Right renal pelvis (tissue), 4 donors: ENCODE measurements around the gene TCEANC. TPM values are rescaled to one million over a fixed set of nuclear protein-coding genes. Genes with fewer than 3 reads are reported as not detected.

Experiments used
- DNase-seq, 4 donors: peaks; one replicate each; pipeline ENCODE4 v3.0.0-alpha.2; 2013; ENCODE audit warnings: low read depth in 4 of 4, low spot score in 3 of 4, missing footprints in 1 of 4
- polyA plus RNA-seq, 4 donors: library from polyadenylated mRNA; unstranded; fragments of 120-200 nt; gene quantifications; one replicate each; pipeline ENCODE4 v1.2.1, GENCODE V29; 2013; ENCODE audit not compliant: insufficient read length in 4 of 4

The TCEANC gene
- polyA plus RNA-seq, 4 donors: 5.5 to 6.7 (median 6.2) TPM

DNA sequence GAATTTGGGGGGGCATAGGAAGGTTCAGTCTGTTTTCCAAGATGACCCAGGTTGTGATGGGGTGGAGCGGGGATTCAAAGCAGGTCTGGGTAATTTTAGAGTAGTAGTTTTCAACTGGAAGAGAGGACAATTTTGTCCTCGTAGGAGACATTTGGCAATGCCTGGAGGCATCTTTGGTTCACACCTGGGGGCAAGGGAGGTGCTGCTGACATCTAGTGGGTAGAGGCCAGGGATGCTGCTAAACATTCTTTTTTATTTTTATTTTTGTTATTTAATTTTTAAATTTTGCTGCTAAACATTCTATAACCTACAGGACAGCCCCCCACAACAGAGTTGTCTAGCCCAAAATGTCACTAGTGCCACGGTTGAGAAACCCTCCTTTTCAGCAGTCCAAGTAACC is 37.9 kb downstream of the TCEANC start:
- DNase-seq: no peak

DNA sequence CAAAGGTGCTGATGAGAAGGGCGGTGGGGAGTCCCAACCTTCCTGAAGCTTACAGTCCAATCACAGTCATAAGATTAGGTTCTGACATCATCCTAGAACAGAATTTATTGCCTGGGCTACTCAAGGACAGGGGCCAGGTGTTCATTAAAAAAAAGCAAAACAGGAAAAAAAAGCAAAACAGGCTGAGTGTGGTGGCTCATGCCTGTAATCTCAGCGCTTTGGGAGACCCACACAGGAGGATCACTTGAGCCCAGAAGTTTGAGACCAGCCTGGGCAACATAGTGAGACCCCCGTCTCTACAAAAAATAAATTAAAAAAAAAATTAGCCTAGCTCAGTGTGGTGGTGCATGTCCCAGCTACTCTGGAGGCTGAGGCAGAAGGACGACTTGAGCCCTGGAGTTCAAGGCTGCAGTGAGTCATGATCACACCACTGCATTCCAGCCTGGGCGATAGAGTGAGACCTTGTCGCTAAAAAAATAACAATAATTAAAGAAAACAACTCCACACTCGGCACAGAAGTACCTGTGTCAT is 39.0 kb downstream of the TCEANC start:
- DNase-seq: no peak

DNA sequence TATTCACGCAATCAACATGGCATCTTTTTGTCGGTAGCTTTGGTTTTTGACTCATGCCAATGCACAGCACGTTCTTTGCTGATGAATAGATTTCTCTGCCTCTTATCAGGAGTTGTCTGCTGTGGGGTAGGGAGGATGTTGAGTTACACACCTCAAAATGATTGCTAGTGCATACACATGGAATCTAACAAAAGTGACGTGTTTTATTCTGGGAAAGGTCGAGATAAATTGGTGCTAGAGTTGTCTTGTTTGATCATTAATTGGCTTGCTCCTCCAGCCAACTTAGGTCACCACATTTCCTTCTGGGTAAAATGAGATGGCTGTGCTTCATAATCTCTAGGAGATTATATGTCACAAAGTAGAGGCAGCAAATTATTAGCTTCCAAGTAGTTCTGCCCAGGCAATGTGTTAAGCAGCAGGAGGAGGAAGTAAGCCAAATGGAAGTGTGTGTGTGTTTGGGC is 39.9 kb downstream of the TCEANC start:
- no peak for DNase-seq

DNA sequence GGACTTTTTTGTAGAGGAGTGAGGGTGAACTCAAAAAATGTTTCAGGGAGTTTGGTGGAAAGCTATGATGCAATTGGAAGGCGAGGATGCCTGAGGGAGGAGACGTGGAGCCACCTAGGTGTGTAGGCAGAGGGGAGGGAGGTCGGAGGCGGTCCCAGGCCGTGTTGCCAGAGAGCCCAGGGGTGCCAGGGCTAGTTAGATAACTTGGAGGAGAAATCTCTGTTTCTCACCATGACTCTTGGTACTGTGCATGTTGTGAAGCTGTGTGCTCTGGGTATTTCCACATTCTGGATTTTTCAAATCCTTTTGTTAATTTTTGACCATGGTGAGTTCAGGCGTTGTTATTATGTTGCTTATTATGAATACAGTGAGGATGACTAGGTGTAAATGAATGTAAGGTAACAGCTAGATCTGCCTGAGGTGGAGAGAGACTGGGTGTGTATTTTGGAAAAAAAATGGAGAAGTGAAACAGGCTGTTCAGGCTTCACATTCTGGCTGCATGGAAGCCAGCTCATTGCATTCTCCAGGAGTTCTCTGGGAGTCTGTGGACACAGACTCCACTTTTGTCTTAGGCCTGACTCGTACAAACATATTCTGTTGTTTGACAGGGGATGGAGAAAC is 40.5 kb downstream of the TCEANC start:
- DNase-seq: no peak

DNA sequence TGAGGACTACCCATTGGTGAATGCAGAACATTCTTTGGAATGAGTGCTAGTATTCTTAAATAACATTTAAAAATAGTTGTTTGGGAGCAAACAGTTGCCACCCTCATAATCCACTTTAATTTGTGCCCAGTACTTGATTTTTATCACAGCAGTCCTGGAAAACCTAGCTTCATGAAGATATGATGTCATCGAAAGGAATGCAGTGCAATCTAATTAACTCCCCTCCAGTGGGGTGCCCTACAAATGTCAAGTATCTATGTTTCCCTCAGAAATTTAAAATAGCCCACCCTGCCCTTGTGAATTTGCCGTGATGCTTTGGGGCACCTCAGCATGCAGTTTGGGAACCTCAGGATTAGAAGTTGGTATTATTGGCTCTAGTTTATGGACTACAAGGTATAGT is 41.4 kb downstream of the TCEANC start:
- no peak for DNase-seq

DNA sequence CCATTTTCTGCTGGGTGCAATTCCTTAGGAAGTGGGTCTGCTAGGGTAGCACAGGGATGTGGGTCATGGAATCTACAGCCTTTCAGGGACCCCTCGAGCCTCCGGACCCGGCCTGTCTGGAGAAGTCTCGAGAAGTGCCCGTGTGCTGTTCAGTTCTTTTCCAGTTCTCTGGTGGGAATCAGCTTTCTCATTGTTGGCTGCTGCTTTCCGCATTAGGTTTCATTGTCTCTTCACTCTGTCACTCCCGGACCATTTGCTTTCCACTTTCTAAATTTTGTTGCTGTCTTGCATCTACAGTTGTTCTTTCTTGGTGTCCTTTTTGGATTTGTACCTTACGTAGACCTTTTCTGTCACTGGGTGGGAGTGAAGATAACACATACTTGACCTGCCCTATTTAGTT is 42.0 kb downstream of the TCEANC start:
- DNase-seq: no peak

DNA sequence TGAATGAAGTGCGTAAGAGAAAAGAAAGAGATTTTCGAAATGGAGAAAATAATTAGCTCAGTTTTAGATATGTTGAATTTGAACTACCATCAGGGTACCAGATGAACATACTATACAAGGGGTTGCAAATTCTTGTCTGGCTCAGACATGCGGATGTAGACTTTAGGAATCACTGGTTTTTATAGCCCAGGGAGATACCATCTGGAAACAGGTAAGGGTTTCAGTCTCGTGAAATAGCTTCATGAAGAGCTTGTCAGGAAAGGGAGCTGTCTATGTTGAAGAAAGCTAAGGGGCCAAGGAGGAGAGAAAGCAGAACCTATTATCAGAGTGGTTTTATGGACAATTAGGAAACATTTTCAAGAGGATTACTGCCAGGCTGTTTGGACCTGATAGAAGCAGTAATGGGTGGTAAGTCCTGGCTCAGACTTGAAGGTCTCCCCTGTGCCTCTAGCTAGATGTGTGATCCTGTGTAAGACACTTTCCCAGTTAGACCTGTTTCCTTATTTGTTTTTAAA is 42.7 kb downstream of the TCEANC start:
- no peak for DNase-seq

DNA sequence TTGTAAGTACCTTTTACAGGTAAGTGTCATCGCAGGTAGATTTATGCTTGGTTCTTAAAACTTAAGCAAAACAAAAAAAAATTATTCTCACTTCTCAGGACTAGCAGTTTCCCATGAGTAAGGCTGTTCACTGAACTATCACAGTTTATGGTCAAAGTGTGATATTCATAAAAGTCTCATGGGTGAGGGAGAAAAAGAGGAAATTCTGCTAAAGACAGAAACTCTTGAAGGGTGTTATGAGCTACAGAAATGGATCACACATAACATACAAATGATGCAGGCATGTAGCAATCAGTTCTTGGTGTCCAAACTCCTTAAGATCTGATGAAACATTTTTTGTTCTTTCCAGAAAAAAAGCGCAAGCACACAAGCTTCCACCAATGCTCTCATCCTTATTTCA is 44.5 kb downstream of the TCEANC start:
- DNase-seq: no peak

DNA sequence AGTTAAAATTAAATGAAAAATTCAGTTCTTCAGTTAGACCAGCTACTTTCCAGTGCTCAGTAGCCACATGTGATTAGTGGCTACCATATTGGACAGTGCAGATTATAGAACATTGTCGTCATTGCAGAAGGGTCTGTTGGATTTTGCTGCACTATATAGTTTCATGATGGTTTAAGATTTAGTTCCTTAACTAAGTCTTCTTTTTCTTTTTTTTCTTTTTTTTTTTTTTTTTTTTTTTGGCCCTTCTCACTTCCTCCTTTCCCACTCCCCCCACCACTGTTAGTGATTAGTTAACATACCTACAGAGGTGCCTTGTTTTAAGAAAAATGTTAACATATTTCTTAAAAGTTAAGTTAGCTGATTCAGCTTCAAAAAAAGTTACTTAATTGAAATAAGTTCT is 45.0 kb downstream of the TCEANC start:
- no peak for DNase-seq

DNA sequence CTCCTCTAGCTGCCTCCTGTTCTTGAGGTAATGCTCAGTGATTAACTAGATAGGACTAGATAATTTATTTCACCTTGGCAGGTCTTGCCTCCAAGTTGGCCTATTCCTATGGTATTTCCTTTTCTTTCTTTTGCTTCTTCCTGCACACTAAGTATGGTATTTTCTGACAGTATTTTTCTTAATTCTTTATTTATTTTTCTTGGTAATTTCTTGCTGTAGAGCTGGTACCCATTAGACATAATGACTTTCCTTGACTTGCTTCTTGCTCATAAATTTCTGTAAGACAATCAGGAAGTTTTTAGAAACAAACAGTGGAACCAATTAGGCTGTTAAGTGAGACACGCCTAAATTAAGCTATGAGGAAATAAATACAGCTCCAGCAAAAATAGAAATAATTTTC is 45.5 kb downstream of the TCEANC start:
- DNase-seq: no peak

DNA sequence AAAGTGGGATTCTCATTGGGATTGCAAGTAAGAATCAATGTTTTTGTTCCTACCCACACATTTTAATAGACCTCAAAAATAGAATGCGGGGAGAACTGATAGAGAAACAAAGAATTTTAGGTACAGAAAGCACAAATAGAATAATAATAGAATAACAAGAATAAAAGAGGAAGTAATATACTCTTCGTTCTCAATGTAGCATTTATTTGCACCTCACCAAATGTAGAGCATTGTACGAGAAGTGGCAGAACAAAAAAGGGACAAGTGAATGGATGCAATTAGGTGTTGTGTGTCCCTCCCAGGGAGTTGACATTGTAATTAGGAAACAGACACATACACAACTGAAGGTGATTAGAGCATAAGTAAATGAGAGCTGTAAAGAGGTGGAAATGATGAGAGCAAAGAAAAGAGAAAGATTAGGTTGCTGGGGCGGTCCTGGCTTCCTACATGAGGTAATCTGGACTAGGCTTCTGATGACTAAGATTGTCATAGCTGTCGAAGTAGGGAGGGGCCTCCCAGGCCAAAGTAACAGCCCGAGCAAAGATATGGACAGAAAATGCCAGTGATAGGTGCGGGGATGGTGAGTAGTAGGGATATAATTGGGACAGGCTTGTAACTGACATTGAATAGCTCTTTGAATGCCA is 46.4 kb downstream of the TCEANC start:
- DNase-seq: no peak

DNA sequence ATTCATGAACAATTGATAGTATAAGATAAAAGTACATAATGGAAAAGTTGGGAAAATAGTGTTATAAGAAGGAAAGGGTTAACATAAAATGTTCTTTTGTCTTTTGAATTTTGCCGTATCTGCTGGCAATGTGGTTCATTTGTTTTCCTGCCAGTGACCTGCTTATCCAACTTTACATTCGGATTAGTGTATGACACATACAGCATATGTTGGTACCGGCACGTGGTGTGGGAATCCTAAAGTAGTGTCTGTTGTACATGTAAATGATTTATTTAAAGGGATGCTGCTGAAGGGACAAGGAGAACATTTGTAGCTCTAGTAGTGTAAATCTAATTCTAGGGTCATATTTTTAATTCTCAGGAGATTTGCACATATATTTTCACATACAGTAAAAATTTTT is 47.4 kb downstream of the TCEANC start:
- DNase-seq: no peak

DNA sequence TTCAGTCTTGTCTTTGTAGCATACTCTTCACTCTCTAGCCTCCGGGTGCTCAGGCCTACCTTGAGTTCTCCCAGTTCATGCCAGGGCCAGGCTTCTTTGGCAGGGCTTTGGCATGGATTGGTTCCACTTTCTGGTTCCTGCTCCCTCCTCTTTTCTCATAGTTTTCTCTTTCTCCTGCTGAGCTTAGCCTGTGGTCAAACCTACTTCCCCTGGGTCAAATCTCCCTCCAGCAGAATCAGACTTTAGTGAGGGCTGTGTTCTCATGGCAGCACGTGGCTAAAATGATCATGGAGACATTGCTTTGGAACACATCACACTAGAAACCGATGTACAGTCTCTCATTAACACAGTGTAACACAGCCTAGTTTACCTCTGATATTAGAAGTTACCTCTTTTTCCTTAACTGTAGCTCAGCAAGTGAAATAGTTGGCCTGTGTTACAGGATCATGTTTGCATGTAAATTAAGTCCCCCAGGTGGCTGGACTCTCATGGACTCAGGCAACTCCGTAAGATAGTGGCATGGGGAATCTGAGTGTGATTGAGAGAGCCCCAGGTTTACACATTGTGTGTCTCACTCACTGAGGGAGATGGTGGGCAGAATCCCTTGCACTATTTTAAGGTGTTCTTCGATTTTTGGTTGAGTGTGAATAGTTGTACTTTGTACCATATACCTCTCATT is 49.3 kb downstream of the TCEANC start:
- no peak for DNase-seq

DNA sequence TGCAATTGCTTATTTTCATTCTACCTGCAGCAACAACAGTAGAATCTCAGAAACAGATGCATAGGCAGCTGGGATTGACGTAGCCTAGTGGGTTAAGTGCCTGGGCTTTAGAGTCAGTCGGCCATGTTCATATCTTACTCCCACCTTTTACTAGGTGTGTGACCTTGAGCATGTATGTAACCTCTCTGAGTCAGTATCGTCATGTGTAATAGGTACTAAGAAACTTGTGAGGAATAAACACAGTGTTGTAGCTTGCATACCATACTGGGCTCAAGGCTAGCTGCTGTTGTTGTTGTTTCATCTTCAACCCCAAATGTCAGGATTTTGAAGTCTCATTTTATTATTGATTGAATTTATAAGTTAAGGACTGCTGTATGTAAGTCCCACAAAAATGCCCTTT is 50.2 kb downstream of the TCEANC start:
- no peak for DNase-seq

DNA sequence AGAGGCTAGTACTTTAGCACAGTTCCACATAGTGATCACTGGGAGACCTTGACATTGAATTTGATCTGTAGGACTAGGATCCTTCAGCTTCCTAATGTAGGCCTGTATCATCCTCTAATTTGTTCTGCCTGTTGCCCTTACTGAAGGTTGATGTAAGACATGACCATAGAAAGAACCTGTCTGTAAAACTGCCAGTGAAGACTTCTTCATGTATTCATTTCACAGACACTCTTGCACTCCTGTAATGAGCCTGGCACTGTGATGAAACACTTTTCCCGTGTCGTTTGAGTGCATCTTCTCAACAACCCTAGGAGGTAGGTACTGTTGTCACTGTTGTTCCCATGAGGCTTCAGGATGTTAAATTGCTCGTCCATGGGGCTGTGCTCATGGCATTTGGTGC is 50.6 kb downstream of the TCEANC start:
- no peak for DNase-seq

DNA sequence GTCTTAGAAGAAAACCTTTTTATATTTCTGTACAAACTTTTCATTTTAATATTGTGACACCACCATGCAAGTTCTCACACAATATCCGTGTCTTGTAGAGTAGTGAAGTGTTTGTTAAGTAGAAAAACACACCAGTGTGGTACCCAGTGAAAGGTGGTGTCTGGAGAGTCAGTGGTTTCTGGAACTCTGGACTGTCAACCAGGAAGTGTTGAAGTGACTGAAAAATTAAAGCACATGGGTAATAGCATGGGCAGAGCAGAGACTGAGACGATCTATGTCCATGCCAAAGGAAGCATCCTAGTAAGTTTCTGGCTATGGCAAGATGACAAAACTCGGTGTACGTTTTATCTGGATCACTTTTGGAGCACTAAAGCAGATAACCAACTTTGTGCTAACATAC is 58.2 kb downstream of the TCEANC start:
- DNase-seq: no peak

Other genes starting within 250 kb of the TCEANC start
- gene EGFL6, start 83.5 kb upstream of the TCEANC start, polyA plus RNA-seq: 10 to 100 TPM; 22.2 to 29.5 (median 26.4) TPM
- gene RAB9A, start 36.0 kb downstream of the TCEANC start, polyA plus RNA-seq: 10 to 100 TPM; 25.6 to 31.4 (median 30.2) TPM
- gene TRAPPC2, start 81.5 kb downstream of the TCEANC start, polyA plus RNA-seq: 10 to 100 TPM; 12.3 to 15.4 (median 13.8) TPM
- gene OFD1, start 81.6 kb downstream of the TCEANC start, polyA plus RNA-seq: 10 to 100 TPM; 32.2 to 40.5 (median 34.8) TPM
- gene GPM6B, start 164.0 kb downstream of the TCEANC start, polyA plus RNA-seq: 10 to 100 TPM; 19.0 to 25.2 (median 22.5) TPM